ENCODE results near the gene CAMK2B.

The CAMK2B gene

GRCh38 chr7:44309271-44310091 lies 15.9 kb downstream of the CAMK2B start:
- no peaks in the 10 kb centered on the region for H3K9me2 ChIP-seq (replicated peaks; ENCODE audit: insufficient read depth, low read length)
- no peak overlapping the region for H3K9ac ChIP-seq (ENCODE audit: low read length)
- H3K79me2 ChIP-seq (ENCODE audit: insufficient read depth, low read length), result no peaks in the 10 kb centered on the region
- H2AFZ ChIP-seq (ENCODE audit: low read depth, low read length, severe bottlenecking), result no peak overlapping the region
- no peaks in the 10 kb centered on the region for H3F3A ChIP-seq (ENCODE audit: insufficient read depth)
- H3K27ac ChIP-seq (ENCODE audit: low read depth, low read length), result no peak overlapping the region
- H3K4me3 ChIP-seq (ENCODE audit: insufficient read depth, low read length, poor library complexity, severe bottlenecking), result no peak overlapping the region
- H3K9me3 ChIP-seq (ENCODE audit: insufficient read depth, low read length), result no peaks in the 10 kb centered on the region
- H3K4me2 ChIP-seq (ENCODE audit: low read depth, low read length, poor library complexity, severe bottlenecking), result no peak overlapping the region
- no peaks in the 10 kb centered on the region for H3K36me3 ChIP-seq (ENCODE audit: low read length)
- H3K27me3 ChIP-seq (ENCODE audit: low read length), result no peaks in the 10 kb centered on the region
- TF ChIP-seq EZH2phosphoT487 (conservative IDR thresholded peaks at IDR 0.05; ENCODE audit: low read length), result no peak
- TF ChIP-seq, protein P1, sequence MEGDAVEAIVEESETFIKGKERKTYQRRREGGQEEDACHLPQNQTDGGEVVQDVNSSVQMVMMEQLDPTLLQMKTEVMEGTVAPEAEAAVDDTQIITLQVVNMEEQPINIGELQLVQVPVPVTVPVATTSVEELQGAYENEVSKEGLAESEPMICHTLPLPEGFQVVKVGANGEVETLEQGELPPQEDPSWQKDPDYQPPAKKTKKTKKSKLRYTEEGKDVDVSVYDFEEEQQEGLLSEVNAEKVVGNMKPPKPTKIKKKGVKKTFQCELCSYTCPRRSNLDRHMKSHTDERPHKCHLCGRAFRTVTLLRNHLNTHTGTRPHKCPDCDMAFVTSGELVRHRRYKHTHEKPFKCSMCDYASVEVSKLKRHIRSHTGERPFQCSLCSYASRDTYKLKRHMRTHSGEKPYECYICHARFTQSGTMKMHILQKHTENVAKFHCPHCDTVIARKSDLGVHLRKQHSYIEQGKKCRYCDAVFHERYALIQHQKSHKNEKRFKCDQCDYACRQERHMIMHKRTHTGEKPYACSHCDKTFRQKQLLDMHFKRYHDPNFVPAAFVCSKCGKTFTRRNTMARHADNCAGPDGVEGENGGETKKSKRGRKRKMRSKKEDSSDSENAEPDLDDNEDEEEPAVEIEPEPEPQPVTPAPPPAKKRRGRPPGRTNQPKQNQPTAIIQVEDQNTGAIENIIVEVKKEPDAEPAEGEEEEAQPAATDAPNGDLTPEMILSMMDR (IDR thresholded peaks at IDR 0.05; ENCODE audit: insufficient read depth, low read length, poor library complexity, severe bottlenecking), result no peak
- no peaks in the 10 kb centered on the region for H4K20me1 ChIP-seq (ENCODE audit: low read depth, low read length)

- Histone ChIP-seq H3K36me3 (ENCODE audit: low read length) (no peaks in the 10 kb centered on the region), H3K9ac (ENCODE audit: low read length) (no peak overlapping the region), H3F3A (ENCODE audit: insufficient read depth) (no peaks in the 10 kb centered on the region), H3K4me3 (ENCODE audit: insufficient read depth, low read length, poor library complexity, severe bottlenecking) (no peak overlapping the region), H4K20me1 (ENCODE audit: low read depth, low read length) (no peaks in the 10 kb centered on the region), H2AFZ (ENCODE audit: low read depth, low read length, severe bottlenecking) (no peak overlapping the region), H3K9me2 (replicated peaks; ENCODE audit: insufficient read depth, low read length) (no peaks in the 10 kb centered on the region), H3K9me3 (ENCODE audit: insufficient read depth, low read length) (no peaks in the 10 kb centered on the region), H3K4me2 (ENCODE audit: low read depth, low read length, poor library complexity, severe bottlenecking) (no peak overlapping the region), H3K79me2 (ENCODE audit: insufficient read depth, low read length) (no peaks in the 10 kb centered on the region), H3K27ac (ENCODE audit: low read depth, low read length) (no peak overlapping the region), H3K27me3 (ENCODE audit: low read length) (no peaks in the 10 kb centered on the region)
- no peak for TF ChIP-seq EZH2phosphoT487 (conservative IDR thresholded peaks at IDR 0.05; ENCODE audit: low read length)
- TF ChIP-seq, protein P1 (IDR thresholded peaks at IDR 0.05; ENCODE audit: insufficient read depth, low read length, poor library complexity, severe bottlenecking), result no peak
Observed at GRCh38 chr7:44308596-44309270, 16.7 kb downstream of the CAMK2B start.

DNA sequence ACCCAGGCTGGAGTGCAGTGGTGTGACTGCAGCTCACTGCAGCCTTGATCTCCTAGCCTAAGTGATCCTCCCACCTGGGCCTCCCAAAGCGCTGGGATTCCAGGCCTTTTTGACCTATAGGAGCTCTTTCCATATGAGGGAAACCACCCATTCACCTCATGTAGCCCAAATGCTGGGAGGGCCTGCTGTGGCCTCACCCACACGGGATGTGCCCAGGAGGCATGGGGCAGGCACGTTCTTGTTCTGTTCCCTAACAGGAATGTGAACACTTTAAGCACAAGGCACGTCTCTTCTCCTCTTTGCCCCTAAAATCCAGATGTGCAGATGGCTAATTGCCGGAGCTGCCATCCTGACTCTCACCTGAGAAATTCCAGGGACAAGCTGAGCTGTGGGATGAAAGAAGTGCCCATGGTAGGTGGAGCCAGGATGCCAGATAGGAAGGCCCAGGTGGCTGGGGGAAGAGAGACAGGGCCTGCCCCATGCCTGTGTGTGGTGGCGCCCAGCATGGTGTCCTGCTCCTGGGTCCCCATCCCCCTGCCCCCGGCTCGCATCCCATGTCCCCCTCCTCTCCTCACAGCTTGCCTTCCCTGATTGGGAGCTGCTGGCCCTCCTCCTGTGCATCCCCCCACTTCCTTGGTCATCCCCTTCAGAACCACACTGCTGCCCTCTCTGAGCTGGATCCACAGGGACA lies 17.3 kb downstream of the CAMK2B start:
- no peaks in the 10 kb centered on the region for H3K27me3 ChIP-seq (ENCODE audit: low read length)
- H3K36me3 ChIP-seq (ENCODE audit: low read length), result no peaks in the 10 kb centered on the region
- H3K4me2 ChIP-seq (ENCODE audit: low read depth, low read length, poor library complexity, severe bottlenecking), result no peak overlapping the region
- H3K9ac ChIP-seq (ENCODE audit: low read length), result no peak overlapping the region
- H3K9me3 ChIP-seq (ENCODE audit: insufficient read depth, low read length), result no peaks in the 10 kb centered on the region
- no peaks in the 10 kb centered on the region for H3K79me2 ChIP-seq (ENCODE audit: insufficient read depth, low read length)
- TF ChIP-seq EZH2phosphoT487 (conservative IDR thresholded peaks at IDR 0.05; ENCODE audit: low read length), result no peak
- TF ChIP-seq, protein P1 (IDR thresholded peaks at IDR 0.05; ENCODE audit: insufficient read depth, low read length, poor library complexity, severe bottlenecking), result no peak
- no peaks in the 10 kb centered on the region for H3F3A ChIP-seq (ENCODE audit: insufficient read depth)
- no peak overlapping the region for H3K27ac ChIP-seq (ENCODE audit: low read depth, low read length)
- no peaks in the 10 kb centered on the region for H4K20me1 ChIP-seq (ENCODE audit: low read depth, low read length)
- no peaks in the 10 kb centered on the region for H3K9me2 ChIP-seq (replicated peaks; ENCODE audit: insufficient read depth, low read length)
- H3K4me3 ChIP-seq (ENCODE audit: insufficient read depth, low read length, poor library complexity, severe bottlenecking), result no peak overlapping the region
- no peak overlapping the region for H2AFZ ChIP-seq (ENCODE audit: low read depth, low read length, severe bottlenecking)
